GM19395 (cell line): Measurements from ENCODE around the gene CCDC89.
"Not testable (repeated sequence)": the region's sequence is repeated elsewhere in the genome, so short reads cannot be mapped to it uniquely, and the experiment has no call there.

Experiments
- ATAC-seq: cut with Tn5 transposase; IDR thresholded peaks from one replicate; pipeline ENCODE4 v1.9.1; 2021; ENCODE audit warnings: mild to moderate bottlenecking, moderate library complexity; ENCODE audit not compliant: unreplicated experiment

The CCDC89 gene

GRCh38 chr11:85694385-85694980 lies 8.5 kb upstream of the CCDC89 start:
- peak; percentile 66 for ATAC-seq

- no peak for ATAC-seq
These were observed 723 bp downstream of the CCDC89 start for GRCh38 chr11:85685125-85685819.

- ATAC-seq: peak; percentile 80
These were observed 3.4 kb downstream of the CCDC89 start for GRCh38 chr11:85682330-85683305.

GRCh38 chr11:85680897-85681296 lies 5.1 kb downstream of the CCDC89 start:
- ATAC-seq: no peak

GRCh38 chr11:85679576-85679975 lies 6.4 kb downstream of the CCDC89 start:
- no peak for ATAC-seq

GRCh38 chr11:85673393-85673792 lies 12.6 kb downstream of the CCDC89 start:
- no peak for ATAC-seq

- no peak for ATAC-seq
These were observed 13.7 kb downstream of the CCDC89 start for GRCh38 chr11:85672105-85672902.

- not testable (repeated sequence) for ATAC-seq
These were observed 14.9 kb downstream of the CCDC89 start for GRCh38 chr11:85670949-85671663.

GRCh38 chr11:85668157-85668556 lies 17.8 kb downstream of the CCDC89 start:
- ATAC-seq: no peak

- ATAC-seq: no peak
These were observed 19.3 kb downstream of the CCDC89 start for GRCh38 chr11:85666687-85667086.

GRCh38 chr11:85665733-85666132 lies 20.3 kb downstream of the CCDC89 start:
- no peak for ATAC-seq

GRCh38 chr11:85664615-85665481 lies 21.1 kb downstream of the CCDC89 start, which contains the start of gene CREBZF:
Gene CREBZF (minus strand): TSS chr11:85665129. CDS start chr11:85664875, 254 bp downstream.
- peak; percentile 91 for ATAC-seq

GRCh38 chr11:85663753-85664614 lies 22.0 kb downstream of the CCDC89 start:
- peak; percentile 72 for ATAC-seq

GRCh38 chr11:85663080-85663752 lies 22.8 kb downstream of the CCDC89 start:
- ATAC-seq: no peak

- no peak for ATAC-seq
These were observed 23.9 kb downstream of the CCDC89 start for GRCh38 chr11:85661972-85662664.

- ATAC-seq: no peak
These were observed 27.8 kb downstream of the CCDC89 start for GRCh38 chr11:85658180-85658579.

GRCh38 chr11:85656777-85657176 lies 29.2 kb downstream of the CCDC89 start:
- no peak for ATAC-seq
